ENCODE measurements around the gene GPR155. TPM values are rescaled to one million over a fixed set of nuclear protein-coding genes. Genes with fewer than 3 reads are reported as not detected.

GPR155 gene
- total RNA-seq, 4 donors from 2014 or later, result 1.8 to 48.7 (median 3.2) TPM

DNA sequence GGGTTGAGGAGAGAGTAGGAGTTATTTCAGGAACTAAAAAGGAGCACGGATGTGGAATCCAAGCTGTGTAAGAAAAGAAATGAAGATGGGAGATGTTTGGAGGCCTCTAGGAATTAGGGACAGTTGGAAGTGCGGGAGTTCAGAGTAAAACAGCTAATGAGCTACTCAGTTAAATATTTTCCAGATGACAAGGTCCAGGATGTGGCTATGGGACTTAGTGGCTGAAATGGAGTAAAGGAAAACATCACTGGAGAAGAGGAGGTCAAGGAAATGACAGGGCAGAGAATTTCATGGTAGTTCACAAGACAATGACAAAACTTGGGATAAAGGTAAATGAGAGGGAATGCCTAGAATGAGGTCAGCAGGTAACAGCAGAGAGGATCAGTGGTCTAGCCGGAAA lies 13.0 kb downstream of the GPR155 start:
- no peak for DNase-seq
- TF ChIP-seq CTCF (IDR thresholded peaks at IDR 0.05) (no peak), POLR2A (IDR thresholded peaks at IDR 0.05) (no peak)
- H3K27ac ChIP-seq, result no peak overlapping the region
- H3K36me3 ChIP-seq, result no peaks in the 10 kb centered on the region
- no peaks in the 10 kb centered on the region for H3K27me3 ChIP-seq
- H3K9me3 ChIP-seq, result no peaks in the 10 kb centered on the region
- no peak overlapping the region for H3K4me3 ChIP-seq
- no peaks in the 10 kb centered on the region for H3K4me1 ChIP-seq

GRCh38 chr2:174465327-174465726 lies 21.5 kb downstream of the GPR155 start:
- Histone ChIP-seq H3K36me3 (no peaks in the 10 kb centered on the region), H3K27me3 (no peaks in the 10 kb centered on the region), H3K4me1 (no peaks in the 10 kb centered on the region), H3K4me3 (no peak overlapping the region), H3K27ac (no peak overlapping the region), H3K9me3 (no peaks in the 10 kb centered on the region)
- no peak for DNase-seq
- TF ChIP-seq POLR2A (IDR thresholded peaks at IDR 0.05) (no peak), CTCF (IDR thresholded peaks at IDR 0.05) (no peak)

GRCh38 chr2:174461221-174461620 lies 25.6 kb downstream of the GPR155 start:
- no peak overlapping the region for H3K27ac ChIP-seq
- no peaks in the 10 kb centered on the region for H3K4me1 ChIP-seq
- TF ChIP-seq CTCF (IDR thresholded peaks at IDR 0.05), result no peak
- TF ChIP-seq POLR2A (IDR thresholded peaks at IDR 0.05), result no peak
- H3K4me3 ChIP-seq, result no peak overlapping the region
- no peaks in the 10 kb centered on the region for H3K27me3 ChIP-seq
- no peak for DNase-seq
- no peaks in the 10 kb centered on the region for H3K9me3 ChIP-seq
- peaks cover 0 to 4% (median 0%) of the 10 kb centered on the region in 3 donors for H3K36me3 ChIP-seq

GRCh38 chr2:174454566-174454965 lies 32.3 kb downstream of the GPR155 start:
- Histone ChIP-seq H3K9me3 (no peaks in the 10 kb centered on the region), H3K36me3 (peaks cover 0 to 9% (median 0%) of the 10 kb centered on the region in 3 donors), H3K4me3 (no peak overlapping the region), H3K4me1 (no peaks in the 10 kb centered on the region), H3K27ac (no peak overlapping the region), H3K27me3 (no peaks in the 10 kb centered on the region)
- DNase-seq, result no peak
- TF ChIP-seq CTCF (IDR thresholded peaks at IDR 0.05), result no peak
- TF ChIP-seq POLR2A (IDR thresholded peaks at IDR 0.05), result no peak

GRCh38 chr2:174450021-174450816 lies 36.6 kb downstream of the GPR155 start:
- Histone ChIP-seq H3K36me3 (peaks cover 0 to 8% (median 0%) of the 10 kb centered on the region in 3 donors), H3K9me3 (no peaks in the 10 kb centered on the region)

More at GRCh38 chr2:174450021-174450816, 36.6 kb downstream of the GPR155 start:
- H3K27me3 ChIP-seq, result no peaks in the 10 kb centered on the region
- no peaks in the 10 kb centered on the region for H3K4me1 ChIP-seq
- no peak overlapping the region for H3K27ac ChIP-seq
- TF ChIP-seq POLR2A (IDR thresholded peaks at IDR 0.05), result no peak
- no peak for TF ChIP-seq CTCF (IDR thresholded peaks at IDR 0.05)
- no peak overlapping the region for H3K4me3 ChIP-seq
- DNase-seq, result no peak

Data from Peyer's patch (tissue), 4 donors.